Erythroblast (primary cell): ENCODE measurements around the gene STK4.

Source experiments
- GATA1 ChIP-seq: IDR thresholded peaks from 2 replicates; pipeline ENCODE4 v1.6.1; 2011; ENCODE audit warnings: low read depth, mild to moderate bottlenecking, control low read depth, low read length, moderate library complexity
- POLR2A ChIP-seq: IDR thresholded peaks from 2 replicates; pipeline ENCODE4 v1.6.1; 2011; ENCODE audit warnings: mild to moderate bottlenecking, low read length

GRCh38 chr20:45019027-45019761 is 52.9 kb downstream of the STK4 start:
- no peak for TF ChIP-seq POLR2A
- TF ChIP-seq GATA1 = no peak
